Right ventricle myocardium inferior (tissue), 1 donor: Measurements from ENCODE around the gene SLC7A8. TPM values are rescaled to one million over a fixed set of nuclear protein-coding genes. Genes with fewer than 3 reads are reported as not detected.

ENCODE experiments used
- ATAC-seq: fragments of 200-7000 bp; cut with Tn5 transposase; one replicate; pipeline ENCODE4 v1.9.1; 2020; ENCODE audit warnings: mild to moderate bottlenecking, moderate library complexity
- DNase-seq: peaks from one replicate; pipeline ENCODE4 v3.0.0; 2021; ENCODE audit errors: missing footprints
- intact Hi-C: fragments of 100-400 bp; cut with DNase I; formaldehyde crosslinking; loops from one replicate; pipeline ENCODE4 v1.11.0; 2022
- total RNA-seq: library from RNA; stranded (reverse); fragmentation: NEBNext Ultra II Directional; extraction: Animal tissue kit (Norgen Biotek cat#: 25700); gene quantifications from one replicate; pipeline ENCODE4 v1.2.1, GENCODE V29; 2021
- donor health status: DM: no; HTN: yes; CAD: no; lungs with severe emphysema.

SLC7A8 gene
- total RNA-seq, 1 donor from 2014 or later, result 11.5 TPM

DNA sequence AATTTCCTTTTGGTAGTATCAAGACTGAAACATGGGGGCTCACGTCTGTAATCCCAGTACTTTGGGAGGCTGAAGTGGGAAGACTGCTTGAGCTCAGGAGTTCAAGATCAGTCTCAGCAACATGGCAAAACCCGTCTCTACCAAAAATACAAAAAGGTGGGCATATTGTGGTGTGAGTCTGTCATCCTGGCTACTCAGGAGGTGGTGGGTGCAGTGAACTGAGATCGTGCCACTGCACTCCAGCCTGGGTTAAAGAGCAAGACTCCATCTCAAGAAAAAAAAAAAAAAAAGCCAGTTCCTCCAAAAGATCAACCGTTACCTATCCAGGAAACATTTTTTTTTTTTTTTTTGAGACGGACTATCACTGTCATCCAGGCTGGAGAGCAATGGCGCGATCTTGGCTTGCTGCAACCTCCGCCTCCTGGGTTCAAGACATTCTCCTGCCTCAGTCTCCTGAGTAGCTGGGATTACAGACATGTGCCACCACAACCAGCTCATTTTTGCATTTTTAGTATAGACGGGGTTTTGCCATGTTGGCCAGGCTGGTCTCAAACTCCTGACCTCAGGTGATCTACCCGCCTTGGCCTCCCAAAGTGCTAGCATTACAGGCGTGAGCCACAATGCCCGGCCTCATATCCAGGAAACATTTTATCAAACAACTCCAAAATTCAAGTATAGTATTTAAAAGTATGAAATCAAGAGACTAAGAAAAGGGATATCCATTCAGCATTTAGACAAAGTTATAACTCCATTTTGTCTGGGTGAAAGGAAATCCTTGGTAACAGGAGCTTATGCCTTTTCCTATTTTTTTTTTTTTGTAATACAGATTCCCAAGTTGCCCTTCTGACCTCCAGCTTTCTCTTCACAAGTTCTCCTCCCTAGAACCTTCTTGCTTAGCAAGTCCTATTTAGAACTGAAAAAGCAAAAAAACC, 91.9 kb downstream of the SLC7A8 start:
- intact Hi-C loops, result no loop called here
- ATAC-seq (no peak), DNase-seq (no peak)

DNA sequence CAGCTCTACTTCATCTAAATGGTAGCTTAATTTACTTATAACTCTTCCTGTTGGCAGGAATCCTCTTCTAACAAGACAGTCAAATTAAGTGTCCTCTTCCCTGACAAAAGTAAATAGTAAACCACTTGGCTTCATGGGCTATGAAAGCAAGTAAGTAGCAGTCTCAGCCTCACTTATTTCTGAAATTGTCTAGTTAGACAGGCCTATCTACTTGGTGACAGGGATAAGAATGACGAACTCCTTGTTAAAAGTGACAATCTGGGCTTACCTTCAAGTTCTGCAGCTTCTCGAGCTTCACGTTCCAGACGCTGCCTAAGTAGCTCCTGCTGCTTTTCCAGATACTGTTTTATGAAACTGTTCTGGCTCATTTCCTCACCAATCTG, 93.2 kb downstream of the SLC7A8 start:
- no peak for DNase-seq
- intact Hi-C loops, result no loop called here
- ATAC-seq, result no peak

DNA sequence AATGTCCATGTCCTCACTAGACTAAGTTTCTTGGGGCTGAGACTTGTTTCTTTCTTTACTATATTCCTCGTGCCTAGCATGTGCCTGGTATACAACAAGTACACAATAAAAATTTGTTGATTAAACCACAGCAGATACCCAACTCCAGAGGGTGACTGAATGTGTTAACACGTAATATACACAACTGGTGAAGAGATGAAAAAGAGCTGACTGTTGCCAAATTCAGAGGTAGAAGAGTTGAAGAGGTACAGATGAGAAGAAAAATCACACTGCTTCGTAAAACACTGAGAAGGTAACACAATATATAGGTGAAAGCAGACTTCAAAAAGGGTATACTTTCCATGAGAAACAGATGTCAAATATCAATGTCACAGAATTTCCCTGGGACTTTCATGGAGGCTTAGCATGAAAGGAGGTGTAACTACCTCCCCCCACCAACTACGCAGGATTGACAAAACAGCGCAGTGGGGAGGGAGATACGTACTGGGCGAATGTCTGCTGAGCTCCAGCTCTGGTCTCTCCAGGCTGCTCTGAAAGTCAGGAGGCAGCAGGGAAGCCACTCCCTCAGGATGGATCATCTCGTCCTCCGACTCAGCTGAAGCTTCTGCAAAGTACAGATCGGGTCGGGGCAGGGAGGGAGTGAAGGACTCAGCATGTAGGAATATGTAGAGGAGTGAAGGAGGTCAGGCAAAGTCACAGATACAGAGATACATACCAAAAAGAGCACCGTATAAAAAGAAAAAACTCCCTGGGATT, 93.8 kb downstream of the SLC7A8 start:
- no peak for DNase-seq
- intact Hi-C loops, result no loop called here
- ATAC-seq, result no peak

DNA sequence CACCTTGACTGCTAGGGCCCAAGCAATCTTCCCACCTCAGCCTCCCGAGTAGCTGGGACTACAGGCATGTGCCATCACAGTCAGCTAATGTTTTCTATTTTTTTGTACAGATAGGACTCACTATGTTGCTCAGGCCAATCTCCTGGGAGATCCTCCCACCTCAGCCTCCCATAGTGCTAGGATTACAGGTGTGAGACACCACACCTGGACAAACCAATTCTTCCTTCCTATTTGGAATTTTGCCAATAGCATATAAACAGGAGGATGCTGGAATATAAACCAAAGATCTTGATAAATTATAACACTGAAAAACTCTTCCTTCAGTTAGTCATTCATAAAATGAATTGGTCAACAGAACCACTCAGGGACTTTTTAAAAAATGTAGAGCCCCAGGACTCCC, 96.9 kb downstream of the SLC7A8 start:
- ATAC-seq (no peak), DNase-seq (no peak)
- intact Hi-C loops, result no loop called here

- ATAC-seq, result no peak
- no peak for DNase-seq
These were observed 98.0 kb downstream of the SLC7A8 start for GRCh38 chr14:23085458-23085857.

DNA sequence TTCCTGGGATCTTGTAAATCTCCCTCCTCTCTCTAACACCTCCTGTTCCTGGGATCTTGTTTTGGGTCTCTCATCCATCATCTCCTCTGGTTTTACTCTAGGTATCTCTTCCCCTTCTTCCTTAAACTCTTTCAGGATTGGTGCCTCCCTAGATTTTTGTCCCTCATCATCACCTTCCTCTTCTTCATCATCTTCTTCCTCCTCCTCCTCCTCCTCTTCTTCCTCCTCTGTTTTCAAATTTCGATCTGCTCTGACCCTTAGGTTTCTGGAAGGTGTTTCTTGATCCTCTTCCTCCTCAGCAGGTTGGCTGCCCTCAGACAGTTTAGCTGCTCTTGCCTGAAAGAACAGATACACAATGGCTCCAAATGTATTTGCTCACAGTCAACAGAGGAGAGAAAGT, 103.0 kb downstream of the SLC7A8 start:
- ATAC-seq (no peak), DNase-seq (no peak)
- intact Hi-C loops, result no loop called here

More at GRCh38 chr14:23085458-23085857, 98.0 kb downstream of the SLC7A8 start:
- intact Hi-C loops, result no loop called here

DNA sequence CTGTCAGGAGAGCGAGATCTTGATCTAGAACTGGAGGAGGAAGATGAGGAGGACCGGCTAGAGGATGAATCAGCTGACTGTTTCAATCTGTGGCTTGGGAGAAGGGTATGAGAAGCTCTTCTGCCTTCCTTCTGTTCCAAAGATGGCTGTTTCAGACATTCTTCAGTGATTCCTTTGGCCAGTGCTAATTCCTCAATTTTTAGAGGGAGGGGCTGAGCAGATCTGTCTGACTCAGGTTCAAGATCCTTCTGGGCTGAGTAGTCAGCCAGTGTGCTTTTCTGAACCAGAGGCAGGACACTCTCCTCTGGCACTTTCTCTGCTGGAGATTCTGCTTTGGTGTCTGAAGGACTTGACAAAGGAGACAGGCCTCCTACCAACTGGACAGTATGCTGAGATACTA, 103.7 kb downstream of the SLC7A8 start:
- ATAC-seq (no peak), DNase-seq (no peak)
- intact Hi-C loops, result no loop called here

GRCh38 chr14:23078692-23079116, 104.8 kb downstream of the SLC7A8 start:
- ATAC-seq (peak; percentile 79), DNase-seq (no peak)
- intact Hi-C loops, result no loop called here

GRCh38 chr14:23077962-23078361, 105.5 kb downstream of the SLC7A8 start:
- no peak for DNase-seq
- ATAC-seq, result no peak
- intact Hi-C loops, result loop anchor here (2.0 kb wide), 1 partner anchor 17 kb away; the partner anchor contains the start of genes ACIN1 and C14orf119

GRCh38 chr14:23076785-23077408, 106.6 kb downstream of the SLC7A8 start:
- DNase-seq (no peak), ATAC-seq (no peak)
- intact Hi-C loops, result loop anchor here (2.0 kb wide), 1 partner anchor 18 kb away; the partner anchor contains the start of genes ACIN1 and C14orf119

Other genes with a start within 250 kb of the SLC7A8 start
- 19.5 TPM for gene HAUS4, start 226.6 kb downstream of the SLC7A8 start, total RNA-seq
- 13.1 TPM for gene AJUBA, start 201.1 kb downstream of the SLC7A8 start, total RNA-seq
- gene C14orf93, start 173.5 kb downstream of the SLC7A8 start, total RNA-seq, result 5.6 TPM
- 134 TPM for gene PSMB5, start 148.8 kb downstream of the SLC7A8 start, total RNA-seq
- not detected for gene PSMB11, start 141.4 kb downstream of the SLC7A8 start, total RNA-seq
- 2.5 TPM for gene CDH24, start 126.1 kb downstream of the SLC7A8 start, total RNA-seq
- 73.9 TPM for gene ACIN1, start 88.5 kb downstream of the SLC7A8 start, total RNA-seq
- gene C14orf119, start 88.2 kb downstream of the SLC7A8 start, total RNA-seq, result 22.4 TPM
- gene CIROP, start 78.7 kb downstream of the SLC7A8 start, total RNA-seq, result not detected
- gene CEBPE, start 64.4 kb downstream of the SLC7A8 start, total RNA-seq, result not detected
- gene RNF212B, start 54.3 kb upstream of the SLC7A8 start, total RNA-seq, result not detected
- 8.0 TPM for gene HOMEZ, start 102.5 kb upstream of the SLC7A8 start, total RNA-seq
- gene PPP1R3E, start 119.2 kb upstream of the SLC7A8 start, total RNA-seq, result 7.9 TPM
- gene BCL2L2, start 123.2 kb upstream of the SLC7A8 start, total RNA-seq, result 35.4 TPM
- gene PABPN1, start 137.8 kb upstream of the SLC7A8 start, total RNA-seq, result 73.7 TPM
- gene SLC22A17, start 169.2 kb upstream of the SLC7A8 start, total RNA-seq, result 10.1 TPM
- gene EFS, start 181.5 kb upstream of the SLC7A8 start, total RNA-seq, result 4.0 TPM
- not detected for gene IL25, start 189.1 kb upstream of the SLC7A8 start, total RNA-seq
- gene CMTM5, start 193.4 kb upstream of the SLC7A8 start, total RNA-seq, result 0.92 TPM
- gene MYH6, start 224.6 kb upstream of the SLC7A8 start, total RNA-seq, result 3,910 TPM